NK-92 (cell line): ENCODE data around the gene MAP3K1.

ENCODE experiments used
- DNase-seq: peaks from one replicate; lab custom pipeline; 2025; ENCODE audit not compliant: unreplicated experiment; lab: John Stamatoyannopoulos, UW

Gene MAP3K1

GRCh38 chr5:56900395-56900794 is 85.0 kb downstream of the MAP3K1 start:
- DNase-seq = no peak

- no peak for DNase-seq
Measured at GRCh38 chr5:56900858-56901578, 85.7 kb downstream of the MAP3K1 start.

- no peak for DNase-seq
Measured at GRCh38 chr5:56908942-56909293, 93.6 kb downstream of the MAP3K1 start.

GRCh38 chr5:56909294-56910209 is 94.2 kb downstream of the MAP3K1 start, which contains the start of gene SETD9:
SETD9 (plus strand) TSS chr5:56909596; CDS start chr5:56909646, 50 bp downstream.
- peak; percentile 55 for DNase-seq

GRCh38 chr5:56910210-56910965 is 95.0 kb downstream of the MAP3K1 start:
- no peak for DNase-seq

GRCh38 chr5:56913766-56914165 is 98.4 kb downstream of the MAP3K1 start:
- no peak for DNase-seq

- DNase-seq = no peak
Measured at GRCh38 chr5:56914678-56915077, 99.3 kb downstream of the MAP3K1 start.

GRCh38 chr5:56917534-56917933 is 102.2 kb downstream of the MAP3K1 start:
- DNase-seq = no peak

- no peak for DNase-seq
Measured at GRCh38 chr5:56918054-56918453, 102.7 kb downstream of the MAP3K1 start.

GRCh38 chr5:56919942-56920662 is 104.8 kb downstream of the MAP3K1 start:
- no peak for DNase-seq

GRCh38 chr5:56922922-56923321 is 107.6 kb downstream of the MAP3K1 start:
- no peak for DNase-seq

GRCh38 chr5:56934325-56934724 is 119.0 kb downstream of the MAP3K1 start:
- DNase-seq = no peak

- DNase-seq = no peak
Measured at GRCh38 chr5:56938858-56939257, 123.5 kb downstream of the MAP3K1 start.

GRCh38 chr5:56941981-56942380 is 126.6 kb downstream of the MAP3K1 start:
- no peak for DNase-seq
